GM12878 (cell line): ENCODE results near the gene TBC1D1. TPM values are rescaled to one million over a fixed set of nuclear protein-coding genes. Genes with fewer than 3 reads are reported as not detected.

Experiments used
- ATAC-seq: fragments of 200-7000 bp; cut with Tn5 transposase; 3 replicates; pipeline ENCODE4 v1.9.1; 2020; ENCODE audit warnings: mild to moderate bottlenecking, moderate library complexity
- BruUV-seq: library from RNA; stranded (reverse); fragments of 400-500 nt; replicated peaks from 2 replicates; lab custom pipeline; 2021; lab: Mats Ljungman, UMichigan
- CTCF ChIA-PET: fragments of 300-600 bp; sonication (Branson Sonifier 250); formaldehyde crosslinking; extraction: SDS; loops from one replicate; lab custom pipeline; 2021; ENCODE audit warnings: inconsistent platforms; lab: Yijun Ruan, JAX
- POLR2A ChIA-PET: fragments of 350-600 bp; formaldehyde crosslinking; extraction: SDS; loops from one replicate; lab custom pipeline; 2021; ENCODE audit warnings: inconsistent platforms; lab: Charles Lee
- RAD21 ChIA-PET: fragments of 300-600 bp; sonication (Branson Sonifier 250); formaldehyde crosslinking; loops from one replicate; lab custom pipeline; 2023; ENCODE audit warnings: antibody characterized with exemption; ENCODE audit not compliant: unreplicated experiment; lab: Charles Lee
- SMC1A ChIA-PET: fragments of 300-600 bp; sonication (Branson Sonifier 250); formaldehyde crosslinking; loops from one replicate; lab custom pipeline; 2023; ENCODE audit not compliant: unreplicated experiment, uncharacterized antibody; lab: Charles Lee
- DNase-seq: peaks from one replicate; pipeline ENCODE4 v3.0.0-alpha.2; 2011; ENCODE audit warnings: low read depth, low spot score
- FAIRE-seq: peaks from 3 replicates; lab custom pipeline; 2011; peaks lifted over from hg19 to GRCh38; lab: Jason Lieb, UNC
- H2AFZ ChIP-seq: 2 replicates; pipeline ENCODE4 v1.6.0; 2011; ENCODE audit warnings: low read depth, low read length, control low read depth; ENCODE audit not compliant: control insufficient read depth
- H3K27ac ChIP-seq: 2 replicates; pipeline ENCODE4 v1.5.1; 2011; ENCODE audit warnings: control low read depth; ENCODE audit not compliant: control insufficient read depth, insufficient read depth
- H3K27me3 ChIP-seq, 2 experiments: replicated peaks in 1 of 2; 2 replicates each; pipeline versions ENCODE4 v1.6.0 to v1.6.1; 2011; ENCODE audit warnings: low read length in 1 of 2; ENCODE audit not compliant: control insufficient read depth in 2 of 2, insufficient read depth in 2 of 2
- H3K36me3 ChIP-seq, 2 experiments: 2 replicates each; pipeline ENCODE4 v1.5.1; 2011; ENCODE audit warnings: low read length in 1 of 2; ENCODE audit not compliant: control insufficient read depth in 2 of 2, insufficient read depth in 2 of 2
- H3K4me1 ChIP-seq: 2 replicates; pipeline ENCODE4 v1.6.1; 2011; ENCODE audit warnings: mild to moderate bottlenecking, low read length, moderate library complexity, mixed read lengths; ENCODE audit not compliant: control insufficient read depth, insufficient read depth
- H3K4me2 ChIP-seq: 2 replicates; pipeline ENCODE4 v1.6.0; 2011; ENCODE audit warnings: control low read depth; ENCODE audit not compliant: control insufficient read depth, insufficient read depth
- H3K4me3 ChIP-seq: fragments of 200-600 bp; sonication (generic); 2 replicates; pipeline ENCODE4 v1.5.1; 2016
- H3K79me2 ChIP-seq: 2 replicates; pipeline ENCODE4 v1.6.0; 2011; ENCODE audit warnings: low read length; ENCODE audit not compliant: control insufficient read depth, insufficient read depth
- H3K9ac ChIP-seq: 2 replicates; pipeline ENCODE4 v1.8.0; 2011; ENCODE audit warnings: low read length, control low read depth, mixed read lengths; ENCODE audit not compliant: control insufficient read depth, insufficient read depth
- H3K9me3 ChIP-seq: replicated peaks from 3 replicates; pipeline ENCODE4 v1.5.1; 2011; ENCODE audit warnings: mild to moderate bottlenecking, low read length; ENCODE audit not compliant: control insufficient read depth, insufficient read depth
- H4K20me1 ChIP-seq: 2 replicates; pipeline ENCODE4 v1.6.0; 2011; ENCODE audit not compliant: control insufficient read depth, insufficient read depth
- ASH2L ChIP-seq: fragments of 300-600, 200-600 bp; sonication (generic); IDR thresholded peaks from 2 replicates; pipeline ENCODE4 v1.6.1; 2017; ENCODE audit warnings: low read depth, mild to moderate bottlenecking, borderline replicate concordance
- BCL3 ChIP-seq: IDR thresholded peaks from 2 replicates; pipeline ENCODE4 v1.6.1; 2011; ENCODE audit warnings: borderline replicate concordance, low read depth, mild to moderate bottlenecking, moderate library complexity, low read length; ENCODE audit not compliant: insufficient read depth, poor library complexity, severe bottlenecking
- CREM ChIP-seq: IDR thresholded peaks from 2 replicates; pipeline ENCODE4 v1.6.1; 2014; ENCODE audit warnings: antibody characterized with exemption, low read depth
- FOS ChIP-seq: IDR thresholded peaks from 3 replicates; pipeline ENCODE4 v1.6.1; 2011; ENCODE audit warnings: borderline replicate concordance; ENCODE audit not compliant: insufficient read length; ENCODE audit errors: extremely low read depth
- GATAD2B ChIP-seq: fragments of 450-650 bp; conservative IDR thresholded peaks from 2 replicates; pipeline ENCODE4 v1.6.1; 2017; ENCODE audit warnings: low read depth, mild to moderate bottlenecking, moderate library complexity
- MLLT1 ChIP-seq: fragments of 450-650 bp; IDR thresholded peaks from 2 replicates; pipeline ENCODE4 v1.6.1; 2016; ENCODE audit warnings: mild to moderate bottlenecking
- NFIC ChIP-seq: IDR thresholded peaks from 2 replicates; pipeline ENCODE4 v1.6.1; 2012; ENCODE audit warnings: low read depth, mild to moderate bottlenecking, inconsistent platforms, low read length, moderate library complexity
- NR2C2 ChIP-seq: IDR thresholded peaks from 2 replicates; pipeline ENCODE4 v1.6.1; 2011; ENCODE audit warnings: borderline replicate concordance, low read depth; ENCODE audit not compliant: control insufficient read depth, insufficient read length
- SPI1 ChIP-seq: IDR thresholded peaks from 2 replicates; pipeline ENCODE4 v1.6.1; 2011; ENCODE audit warnings: low read depth, mild to moderate bottlenecking, low read length, moderate library complexity, borderline replicate concordance; ENCODE audit not compliant: insufficient read depth
- TAF1 ChIP-seq: IDR thresholded peaks from 2 replicates; pipeline ENCODE4 v1.6.1; 2011; ENCODE audit warnings: mild to moderate bottlenecking, low read depth, low read length, borderline replicate concordance
- WRNIP1 ChIP-seq: IDR thresholded peaks from 2 replicates; pipeline ENCODE4 v1.6.1; 2011; ENCODE audit warnings: low read depth, low read length, improper control_type of control experiment, borderline replicate concordance
- ZNF24 ChIP-seq: fragments of 450-650 bp; IDR thresholded peaks from 2 replicates; pipeline ENCODE4 v1.6.1; 2017; ENCODE audit warnings: antibody characterized with exemption, mild to moderate bottlenecking
- WGBS: methylation state at CpG from one replicate; pipeline ENCODE4 v1.1.6; 2016; ENCODE audit warnings: low lambda C conversion rate; ENCODE audit not compliant: insufficient replicate concordance, insufficient coverage; ENCODE audit errors: missing lambda C conversion rate; 5-methylcytosine and 5-hydroxymethylcytosine counted together
- in situ Hi-C: fragments of 300-500 bp; cut with MboI; formaldehyde crosslinking; loops from 9 replicates; pipeline ENCODE4 v1.14.3; 2018; ENCODE audit warnings: mixed read lengths
- intact Hi-C: fragments of 100-400 bp; cut with micrococcal nuclease; formaldehyde crosslinking; loops from one replicate; pipeline ENCODE4 v1.14.2; 2022; ENCODE audit not compliant: unreplicated experiment
- polyA plus RNA-seq, 11 experiments: library from polyadenylated mRNA; depleted of rRNA in 4 of 11; unstranded in 6 of 11; stranded (reverse) in 5 of 11; fragments of >200 nt; fragmentation: Nextera tagmentation in 4 of 11; fragmentation: Illumina TruSeq in 1 of 11; extraction: Ambion mirVana in 4 of 11; extraction: Trizol in 1 of 11; gene quantifications; 1 replicate in 1 of 11; 2 replicates in 10 of 11; pipeline versions ENCODE4 v1.2.1 to v1.2.3, GENCODE V29; 2011 to 2016; ENCODE audit warnings: inconsistent platforms in 2 of 11, missing spikeins in 2 of 11, low read depth in 1 of 11
- total RNA-seq, 4 experiments: library from RNA; depleted of rRNA in 3 of 4; stranded (reverse); fragments of >200 nt in 3 of 4; fragmentation: Illumina TruSeq in 1 of 4; extraction: Trizol in 1 of 4; gene quantifications; 2 replicates each; pipeline versions ENCODE4 v1.2.1 to v1.2.3, GENCODE V29; 2013 to 2021
- TF ChIP-seq, protein P1 (sequence below): IDR thresholded peaks from 2 replicates; pipeline ENCODE4 v1.6.1; 2011; ENCODE audit warnings: low read depth, low read length, improper control_type of control experiment, borderline replicate concordance

TBC1D1 gene
- total and polyA plus RNA-seq, 10 of the 15 experiments (the other 5 are each of a cell fraction or from before 2014, with no cell fraction given): 5.3 to 102 (median 57.8) TPM

GRCh38 chr4:38145741-38146140, 254.9 kb downstream of the TBC1D1 start:
- ChIA-PET POLR2A (no interaction called here), SMC1A (interaction anchor here (0.6 to 5.0 kb wide), 5 partner anchors 12 to 34 kb away, joined by 3 to 35 read pairs (median 8); no protein-coding TSS in a partner anchor)
- Histone ChIP-seq H3K9ac (no peak overlapping the region), H3K4me1 (no peaks in the 10 kb centered on the region; the same call in 1 of the 2 replicates), H3K79me2 (no peaks in the 10 kb centered on the region), H3K27me3 (no peaks in the 10 kb centered on the region), H4K20me1 (no peaks in the 10 kb centered on the region)
- no peak for DNase-seq
- no peak for TF ChIP-seq GATAD2B
- TF ChIP-seq ASH2L: no peak
- TF ChIP-seq BCL3: peak; percentile 46
- TF ChIP-seq, protein P1, sequence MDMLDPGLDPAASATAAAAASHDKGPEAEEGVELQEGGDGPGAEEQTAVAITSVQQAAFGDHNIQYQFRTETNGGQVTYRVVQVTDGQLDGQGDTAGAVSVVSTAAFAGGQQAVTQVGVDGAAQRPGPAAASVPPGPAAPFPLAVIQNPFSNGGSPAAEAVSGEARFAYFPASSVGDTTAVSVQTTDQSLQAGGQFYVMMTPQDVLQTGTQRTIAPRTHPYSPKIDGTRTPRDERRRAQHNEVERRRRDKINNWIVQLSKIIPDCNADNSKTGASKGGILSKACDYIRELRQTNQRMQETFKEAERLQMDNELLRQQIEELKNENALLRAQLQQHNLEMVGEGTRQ: no peak
- TF ChIP-seq CREM: no peak
- no peak for TF ChIP-seq TAF1
- TF ChIP-seq NR2C2: no peak
- TF ChIP-seq FOS: no peak
- TF ChIP-seq NFIC: 0 out of 2 replicates have a peak, but pooled peaks have one; percentile 22
- no peak for TF ChIP-seq ZNF24
- TF ChIP-seq WRNIP1: no peak
- no peak for TF ChIP-seq SPI1
- no peak for TF ChIP-seq MLLT1
- TF ChIP-seq, all 136 proteins: peak for 2
- ATAC-seq (peak; percentile 61), FAIRE-seq (no peak)
- Histone ChIP-seq H3K9me3 (no peaks in the 10 kb centered on the region), H3K4me2 (no peak overlapping the region), H3K36me3 (no peaks in the 10 kb centered on the region; a peak in 1 of 4 replicates), H3K27ac (no peak overlapping the region), H2AFZ (no peak overlapping the region), H3K4me3 (no peak overlapping the region)
- ChIA-PET RAD21 (interaction anchor here (0.8 to 2.1 kb wide), 4 partner anchors 12 to 35 kb away, joined by 3 to 12 read pairs (median 6); no protein-coding TSS in a partner anchor), CTCF (interaction anchor here (0.9 kb wide), 1 partner anchor 13 kb away, joined by 4 read pairs; no protein-coding TSS in a partner anchor)
- WGBS: 83% methylated on average over 4 of the region's 4 CpGs
- in situ Hi-C loops: loop anchor here (25.0 kb wide), 1 partner anchor 1467 kb away; no protein-coding TSS in a partner anchor
- BruUV-seq: no TSS peak
- intact Hi-C loops: no loop called here
